ENCODE measurements around the gene ADAMTSL4.

The ADAMTSL4 gene

DNA sequence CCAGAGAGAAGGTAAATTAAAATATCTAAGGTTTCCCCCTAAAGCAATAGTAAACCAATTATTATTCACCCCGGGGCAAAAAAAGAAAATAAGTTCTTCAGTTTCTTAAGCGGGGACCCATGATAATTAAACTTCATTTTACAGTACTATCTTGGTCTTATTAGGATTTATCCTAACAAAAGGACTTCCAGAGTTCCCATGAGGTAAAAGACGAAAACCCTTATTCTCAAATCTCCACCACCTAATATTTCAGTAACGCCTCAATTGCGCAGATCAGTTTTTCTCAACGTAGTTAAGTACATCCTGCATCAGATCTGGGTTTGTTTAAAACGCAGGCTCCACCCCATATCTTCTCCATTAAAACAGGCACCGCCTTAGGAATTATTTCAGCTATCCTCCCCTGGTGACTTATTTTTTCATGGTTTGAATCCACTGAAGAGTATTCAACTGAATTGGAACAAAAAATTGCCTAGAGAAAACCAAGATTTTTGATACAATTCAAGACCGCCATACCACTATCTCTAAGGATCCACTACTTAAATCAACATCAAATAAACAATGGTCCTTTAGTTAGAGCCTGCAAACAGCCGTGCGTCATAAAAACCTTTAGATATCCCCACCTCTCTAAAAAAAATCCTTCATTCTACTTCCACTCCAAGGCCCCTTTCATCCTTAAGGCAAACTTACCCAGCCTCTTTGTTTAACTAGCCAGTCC is 28.5 kb downstream of the ADAMTSL4 start:
- Histone ChIP-seq H3K4me1 (ENCODE audit: control insufficient read depth, insufficient read depth, low read depth, low read length) (peaks cover 10% of the 10 kb centered on the region), H2AK5ac (ENCODE audit: low read length, severe bottlenecking) (no peak overlapping the region), H4K8ac (ENCODE audit: low read length) (no peak overlapping the region), H3K23ac (ENCODE audit: low read length in 2 of 2) (no peak overlapping the region), H3K18ac (ENCODE audit: low read depth in 1 of 2, low read length in 2 of 2) (peak overlapping the region in 1 of 2 experiments; percentile 52), H3K4me2 (ENCODE audit: low read length, poor library complexity, severe bottlenecking) (peak overlapping the region; percentile 91), H3K79me1 (replicated peaks; ENCODE audit: low read length, poor library complexity, severe bottlenecking) (peaks cover 7% of the 10 kb centered on the region), H3K4me3 (ENCODE audit: insufficient read depth in 1 of 2, low read depth in 1 of 2, low read length in 2 of 2) (peak overlapping the region in 1 of 2 experiments; percentile 92), H3K9ac (ENCODE audit: low read length) (peak overlapping the region; percentile 96), H2BK15ac (ENCODE audit: low read depth, poor library complexity, severe bottlenecking) (no peak overlapping the region), H3K14ac (ENCODE audit: low read length in 2 of 2) (no peak overlapping the region), H2BK12ac (ENCODE audit: low read length in 2 of 2) (no peak overlapping the region), H3K4ac (ENCODE audit: low read depth in 1 of 2, low read length in 2 of 2) (no peak overlapping the region), H3K27ac (ENCODE audit: low read length, poor library complexity, severe bottlenecking) (peak overlapping the region; percentile 99), H2AFZ (ENCODE audit: low read depth, low read length) (no peak overlapping the region), H2BK120ac (ENCODE audit: low read depth, low read length) (no peak overlapping the region), H3K27me3 (ENCODE audit: control insufficient read depth in 1 of 2, insufficient read depth in 1 of 2, low read length in 2 of 2) (no peaks in the 10 kb centered on the region), H2BK5ac (ENCODE audit: low read depth, low read length, poor library complexity, severe bottlenecking) (no peak overlapping the region), H4K91ac (ENCODE audit: low read length) (no peak overlapping the region), H3K9me3 (ENCODE audit: control insufficient read depth, low read length) (no peaks in the 10 kb centered on the region), H3K36me3 (ENCODE audit: control insufficient read depth in 1 of 2, insufficient read depth in 2 of 2, low read depth in 1 of 2, low read length in 2 of 2) (peaks cover 23 to 63% of the 10 kb centered on the region in 2 experiments)
- under 1% methylated on average over 11 of the region's 11 CpGs for WGBS
- peak; percentile 55 for DNase-seq

DNA sequence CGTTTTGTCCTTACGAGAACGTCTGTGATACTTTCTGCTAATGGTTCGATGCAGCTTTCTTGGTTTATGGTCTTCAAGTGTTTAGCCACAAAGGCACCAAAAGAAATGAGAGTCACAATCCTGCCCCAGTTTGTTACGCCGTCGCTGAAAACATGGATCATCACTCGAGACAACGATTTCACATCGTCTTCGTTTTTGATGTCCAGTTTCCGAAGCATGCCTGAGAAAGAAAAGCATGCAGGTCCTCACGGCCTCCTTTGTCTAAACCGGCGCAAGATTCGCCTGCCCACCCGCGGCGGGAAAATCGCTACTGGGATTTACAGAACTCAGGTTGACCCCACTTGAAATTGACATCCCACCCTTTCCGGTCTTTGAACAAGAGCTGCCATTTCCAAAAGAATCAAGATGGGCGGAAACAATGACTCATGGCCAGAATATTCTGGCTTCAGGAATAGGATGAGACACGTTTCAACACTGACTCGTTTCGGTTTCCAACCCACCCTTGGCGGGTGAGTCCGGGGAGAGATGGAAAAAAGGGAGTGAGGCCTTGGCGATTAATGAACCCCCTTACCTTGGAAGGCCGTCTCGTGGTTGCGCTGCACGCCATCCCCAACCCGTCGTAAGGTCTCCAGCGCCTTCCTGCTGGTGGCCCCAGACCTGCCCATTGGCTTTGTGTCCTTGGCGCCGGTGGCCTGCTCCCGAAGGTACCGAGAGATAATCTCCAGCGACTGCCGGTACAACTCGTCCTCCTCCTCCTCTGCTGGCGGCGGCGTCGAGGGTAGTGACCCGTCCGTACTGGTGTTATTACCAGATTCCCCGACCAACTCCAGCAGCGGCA is 29.3 kb downstream of the ADAMTSL4 start:
- H3K9ac ChIP-seq (ENCODE audit: low read length): peak overlapping the region; percentile 96
- H3K4ac ChIP-seq (ENCODE audit: low read depth in 1 of 2, low read length in 2 of 2): peak overlapping the region; percentile 62 to 95
- peak overlapping the region; percentile 92 to 97 for H3K18ac ChIP-seq (ENCODE audit: low read depth in 1 of 2, low read length in 2 of 2)
- WGBS: under 1% methylated on average over 50 of the region's 50 CpGs
- peak overlapping the region; percentile 95 for H4K91ac ChIP-seq (ENCODE audit: low read length)
- no peaks in the 10 kb centered on the region for H3K9me3 ChIP-seq (ENCODE audit: control insufficient read depth, low read length)
- peak overlapping the region in 1 of 2 experiments; percentile 98 for H3K14ac ChIP-seq (ENCODE audit: low read length in 2 of 2)
- H3K79me1 ChIP-seq (replicated peaks; ENCODE audit: low read length, poor library complexity, severe bottlenecking): peaks cover 7% of the 10 kb centered on the region
- H3K23ac ChIP-seq (ENCODE audit: low read length in 2 of 2): peak overlapping the region; percentile 64 to 86
- peaks cover 10% of the 10 kb centered on the region for H3K4me1 ChIP-seq (ENCODE audit: control insufficient read depth, insufficient read depth, low read depth, low read length)
- H2BK15ac ChIP-seq (ENCODE audit: low read depth, poor library complexity, severe bottlenecking): peak overlapping the region; percentile 55
- H3K27ac ChIP-seq (ENCODE audit: low read length, poor library complexity, severe bottlenecking): peak overlapping the region; percentile 99
- peak overlapping the region; percentile 98 for H2BK5ac ChIP-seq (ENCODE audit: low read depth, low read length, poor library complexity, severe bottlenecking)
- H2AFZ ChIP-seq (ENCODE audit: low read depth, low read length): no peak overlapping the region
- no peaks in the 10 kb centered on the region for H3K27me3 ChIP-seq (ENCODE audit: control insufficient read depth in 1 of 2, insufficient read depth in 1 of 2, low read length in 2 of 2)
- H2BK12ac ChIP-seq (ENCODE audit: low read length in 2 of 2): peak overlapping the region in 1 of 2 experiments; percentile 75
- H2BK120ac ChIP-seq (ENCODE audit: low read depth, low read length): peak overlapping the region; percentile 98
- peak overlapping the region; percentile 88 to 92 for H3K4me3 ChIP-seq (ENCODE audit: insufficient read depth in 1 of 2, low read depth in 1 of 2, low read length in 2 of 2)
- H4K8ac ChIP-seq (ENCODE audit: low read length): peak overlapping the region; percentile 63
- peak; percentile 86 for DNase-seq
- peaks cover 18 to 55% of the 10 kb centered on the region in 2 experiments for H3K36me3 ChIP-seq (ENCODE audit: control insufficient read depth in 1 of 2, insufficient read depth in 2 of 2, low read depth in 1 of 2, low read length in 2 of 2)
- H3K4me2 ChIP-seq (ENCODE audit: low read length, poor library complexity, severe bottlenecking): peak overlapping the region; percentile 40
- H2AK5ac ChIP-seq (ENCODE audit: low read length, severe bottlenecking): peak overlapping the region; percentile 79

DNA sequence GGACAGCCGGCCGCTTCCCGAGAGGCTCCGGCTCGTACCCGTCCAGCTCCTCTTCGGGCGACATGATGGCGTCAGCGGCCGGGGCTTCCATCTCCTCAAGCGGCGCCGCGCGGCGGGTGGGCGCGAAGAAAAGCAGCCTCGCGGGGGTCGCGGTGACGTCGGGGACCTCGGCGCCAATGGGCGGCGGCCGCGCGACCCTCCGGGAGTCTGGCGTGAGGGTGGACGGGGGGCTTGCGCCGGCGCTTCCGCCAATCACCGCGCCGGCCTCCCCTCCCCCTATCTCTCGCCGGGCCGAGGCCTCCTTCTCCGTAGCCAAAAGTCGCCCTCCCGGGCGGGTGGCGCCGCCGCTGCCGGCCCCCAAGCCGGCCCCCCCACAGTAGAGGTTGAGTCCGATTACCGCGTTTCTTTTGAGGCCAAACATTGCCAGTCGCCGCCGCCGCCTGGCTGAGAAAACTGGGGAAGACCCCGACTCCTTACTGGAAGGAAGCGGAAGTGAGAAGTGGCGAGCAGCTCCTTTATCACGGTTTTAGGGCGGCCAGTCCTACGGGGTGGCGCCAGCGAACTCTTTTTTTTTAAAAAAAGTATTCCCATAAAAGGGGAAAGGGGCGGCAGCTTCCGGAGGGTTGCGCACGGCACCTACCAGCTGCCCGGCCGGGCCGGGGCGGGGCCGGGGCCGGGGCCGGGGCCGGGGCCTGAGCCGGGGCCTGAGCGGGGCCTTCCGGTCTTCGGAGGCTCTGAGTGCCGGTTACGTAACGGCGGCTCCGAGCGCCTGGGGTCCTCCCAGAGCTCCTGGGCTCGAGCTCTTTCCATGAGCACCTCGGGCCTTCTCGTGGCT is 30.1 kb downstream of the ADAMTSL4 start, which contains the start of gene MCL1:
TSS of gene MCL1 (minus strand) at position 501 of the 835 bp plus-strand sequence. CDS start at position 421, 80 bp downstream.
- 1% methylated on average over 70 of the region's 94 CpGs for WGBS
- Histone ChIP-seq H2AFZ (ENCODE audit: low read depth, low read length) (peak within 1 kb of the TSS; percentile 4), H3K9me3 (ENCODE audit: control insufficient read depth, low read length) (no peaks in the 10 kb centered on the region), H3K4me3 (ENCODE audit: insufficient read depth in 1 of 2, low read depth in 1 of 2, low read length in 2 of 2) (peak within 1 kb of the TSS; percentile 88 to 92), H3K36me3 (ENCODE audit: control insufficient read depth in 1 of 2, insufficient read depth in 2 of 2, low read depth in 1 of 2, low read length in 2 of 2) (peaks cover 13 to 46% of the 10 kb centered on the region in 2 experiments), H3K4me1 (ENCODE audit: control insufficient read depth, insufficient read depth, low read depth, low read length) (peaks cover 7% of the 10 kb centered on the region), H3K9ac (ENCODE audit: low read length) (peak within 1 kb of the TSS; percentile 99), H3K14ac (ENCODE audit: low read length in 2 of 2) (peak within 1 kb of the TSS; percentile 25 to 98), H3K79me1 (replicated peaks; ENCODE audit: low read length, poor library complexity, severe bottlenecking) (peaks cover 7% of the 10 kb centered on the region), H3K27me3 (ENCODE audit: control insufficient read depth in 1 of 2, insufficient read depth in 1 of 2, low read length in 2 of 2) (no peaks in the 10 kb centered on the region), H4K8ac (ENCODE audit: low read length) (peak within 1 kb of the TSS; percentile 80), H3K4me2 (ENCODE audit: low read length, poor library complexity, severe bottlenecking) (peak within 1 kb of the TSS; percentile 78), H2BK120ac (ENCODE audit: low read depth, low read length) (peak within 1 kb of the TSS; percentile 98), H2BK15ac (ENCODE audit: low read depth, poor library complexity, severe bottlenecking) (peak within 1 kb of the TSS; percentile 55), H4K91ac (ENCODE audit: low read length) (peak within 1 kb of the TSS; percentile 95), H2BK5ac (ENCODE audit: low read depth, low read length, poor library complexity, severe bottlenecking) (peak within 1 kb of the TSS; percentile 98), H2AK5ac (ENCODE audit: low read length, severe bottlenecking) (peak within 1 kb of the TSS; percentile 79), H3K4ac (ENCODE audit: low read depth in 1 of 2, low read length in 2 of 2) (peak within 1 kb of the TSS; percentile 62 to 95), H3K18ac (ENCODE audit: low read depth in 1 of 2, low read length in 2 of 2) (peak within 1 kb of the TSS; percentile 92 to 97), H2BK12ac (ENCODE audit: low read length in 2 of 2) (peak within 1 kb of the TSS; percentile 75 to 80), H3K27ac (ENCODE audit: low read length, poor library complexity, severe bottlenecking) (peak within 1 kb of the TSS; percentile 99), H3K23ac (ENCODE audit: low read length in 2 of 2) (peak within 1 kb of the TSS; percentile 64 to 86)
- peak; percentile 99 for DNase-seq

Data from mesenchymal stem cell (in vitro differentiated cells and primary cell).